GM19351 (cell line): ENCODE data around the gene ZNF79.

Experiments used
- ATAC-seq: cut with Tn5 transposase; IDR thresholded peaks from one replicate; pipeline ENCODE4 v1.9.1; 2021; ENCODE audit warnings: mild to moderate bottlenecking, moderate library complexity; ENCODE audit not compliant: unreplicated experiment

The ZNF79 gene

GRCh38 chr9:127397646-127398274 is 26.4 kb upstream of the ZNF79 start:
- no peak for ATAC-seq

GRCh38 chr9:127398275-127398647 is 25.9 kb upstream of the ZNF79 start:
- ATAC-seq: no peak

- no peak for ATAC-seq
These were observed 25.3 kb upstream of the ZNF79 start for GRCh38 chr9:127398715-127399400.

DNA sequence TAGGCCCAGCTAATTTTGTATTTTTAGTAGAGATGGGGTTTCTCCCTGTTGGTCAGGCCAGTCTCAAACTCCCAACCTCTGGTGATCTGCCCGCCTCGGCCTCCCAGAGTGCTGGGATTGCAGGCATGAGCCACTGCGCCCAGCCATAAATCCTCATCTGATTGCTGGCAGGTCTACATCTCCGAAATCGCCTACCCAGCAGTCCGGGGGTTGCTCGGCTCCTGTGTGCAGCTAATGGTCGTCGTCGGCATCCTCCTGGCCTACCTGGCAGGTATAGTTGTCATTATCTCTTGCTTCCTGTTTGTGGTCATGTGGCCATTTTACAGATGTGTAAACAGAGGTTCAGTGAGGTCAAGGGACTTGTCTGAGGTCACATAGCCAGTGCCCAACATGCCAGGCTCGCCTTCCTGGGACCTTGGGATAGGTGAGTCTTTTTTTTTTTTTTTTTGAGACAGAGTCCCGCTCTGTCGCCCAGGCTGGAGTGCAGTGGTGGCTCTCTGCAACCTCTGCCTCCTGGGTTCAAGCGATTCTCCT is 24.4 kb upstream of the ZNF79 start:
- ATAC-seq: no peak

DNA sequence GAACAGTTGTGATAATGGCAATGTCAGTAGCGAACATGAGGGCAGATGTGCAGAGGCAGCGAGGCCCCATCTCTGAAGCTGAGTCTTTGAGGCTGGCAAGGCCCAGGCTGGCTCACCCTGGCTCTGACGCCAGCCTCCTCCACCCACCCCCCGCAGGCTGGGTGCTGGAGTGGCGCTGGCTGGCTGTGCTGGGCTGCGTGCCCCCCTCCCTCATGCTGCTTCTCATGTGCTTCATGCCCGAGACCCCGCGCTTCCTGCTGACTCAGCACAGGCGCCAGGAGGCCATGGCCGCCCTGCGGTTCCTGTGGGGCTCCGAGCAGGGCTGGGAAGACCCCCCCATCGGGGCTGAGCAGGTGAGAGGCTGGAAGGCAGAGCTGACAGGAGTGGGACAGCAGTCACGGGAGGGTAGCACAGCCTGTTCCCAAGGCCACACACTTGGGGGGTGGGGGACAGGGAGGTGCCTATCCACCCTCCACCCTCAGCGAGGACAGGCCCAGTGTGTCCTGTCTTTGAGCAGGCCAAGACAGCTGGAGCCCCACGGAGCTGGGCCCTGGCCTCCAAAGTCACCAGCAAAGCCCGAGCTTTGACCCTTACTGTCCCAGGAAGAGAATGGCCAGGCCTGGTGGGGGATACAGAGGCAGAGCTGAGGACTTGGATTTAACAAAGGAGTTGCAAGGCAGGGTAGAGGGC is 21.6 kb upstream of the ZNF79 start:
- ATAC-seq: no peak

DNA sequence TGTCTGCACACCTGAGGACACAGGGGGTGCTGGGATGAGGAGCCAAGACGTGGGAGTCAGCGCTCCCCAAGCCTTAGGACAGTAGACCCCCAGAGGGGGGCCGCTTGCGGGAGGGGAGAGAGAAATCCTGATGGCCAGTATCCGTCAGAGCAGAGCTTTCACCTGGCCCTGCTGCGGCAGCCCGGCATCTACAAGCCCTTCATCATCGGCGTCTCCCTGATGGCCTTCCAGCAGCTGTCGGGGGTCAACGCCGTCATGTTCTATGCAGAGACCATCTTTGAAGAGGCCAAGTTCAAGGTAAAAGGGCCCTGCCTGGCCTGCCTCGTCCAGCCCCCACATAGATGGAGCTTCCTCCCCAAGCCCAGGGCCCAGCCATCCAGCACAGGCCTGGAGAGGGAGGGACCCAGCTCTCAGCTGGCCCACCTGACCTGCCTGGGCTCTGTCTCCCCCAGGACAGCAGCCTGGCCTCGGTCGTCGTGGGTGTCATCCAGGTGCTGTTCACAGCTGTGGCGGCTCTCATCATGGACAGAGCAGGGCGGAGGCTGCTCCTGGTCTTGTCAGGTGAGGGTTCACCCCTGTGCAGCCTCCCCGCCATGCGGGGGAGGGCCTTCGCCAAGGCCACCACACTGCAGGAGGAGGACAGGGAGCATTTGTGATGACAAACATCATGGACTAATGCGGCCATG is 20.5 kb upstream of the ZNF79 start:
- ATAC-seq: no peak

GRCh38 chr9:127404631-127405030 is 19.6 kb upstream of the ZNF79 start:
- ATAC-seq: no peak

DNA sequence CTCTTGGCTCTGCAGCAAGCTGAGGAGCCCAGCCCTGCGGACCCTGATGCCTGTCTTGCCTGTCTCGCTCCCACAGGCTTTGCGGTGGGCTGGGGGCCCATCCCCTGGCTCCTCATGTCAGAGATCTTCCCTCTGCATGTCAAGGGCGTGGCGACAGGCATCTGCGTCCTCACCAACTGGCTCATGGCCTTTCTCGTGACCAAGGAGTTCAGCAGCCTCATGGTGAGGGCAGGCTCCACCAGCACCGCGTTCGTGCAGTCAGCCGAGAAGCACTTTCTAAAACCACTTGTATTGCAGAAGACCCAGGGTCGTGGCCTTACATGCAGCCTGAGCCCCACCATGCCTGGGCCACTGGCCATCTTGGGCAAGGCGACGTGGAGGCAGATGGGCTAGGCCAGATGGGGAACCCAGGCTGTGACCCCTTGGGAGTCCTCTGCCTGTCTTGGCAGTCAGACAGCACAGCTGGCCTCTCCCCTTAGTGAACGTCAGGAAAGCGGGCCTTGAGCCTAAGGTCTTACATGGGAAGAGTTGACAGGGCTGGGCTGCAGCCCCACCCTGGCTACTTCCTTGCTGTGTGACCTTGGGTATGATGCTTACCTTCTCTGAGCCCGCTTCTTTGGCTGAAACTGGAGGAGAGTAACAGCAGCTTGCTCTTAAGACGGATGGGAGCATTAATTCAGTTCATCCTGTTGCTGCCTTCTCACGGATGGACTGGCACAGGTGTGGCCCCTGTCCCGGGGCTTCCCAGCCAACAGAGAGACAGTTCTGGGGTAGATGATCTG is 18.6 kb upstream of the ZNF79 start:
- no peak for ATAC-seq

DNA sequence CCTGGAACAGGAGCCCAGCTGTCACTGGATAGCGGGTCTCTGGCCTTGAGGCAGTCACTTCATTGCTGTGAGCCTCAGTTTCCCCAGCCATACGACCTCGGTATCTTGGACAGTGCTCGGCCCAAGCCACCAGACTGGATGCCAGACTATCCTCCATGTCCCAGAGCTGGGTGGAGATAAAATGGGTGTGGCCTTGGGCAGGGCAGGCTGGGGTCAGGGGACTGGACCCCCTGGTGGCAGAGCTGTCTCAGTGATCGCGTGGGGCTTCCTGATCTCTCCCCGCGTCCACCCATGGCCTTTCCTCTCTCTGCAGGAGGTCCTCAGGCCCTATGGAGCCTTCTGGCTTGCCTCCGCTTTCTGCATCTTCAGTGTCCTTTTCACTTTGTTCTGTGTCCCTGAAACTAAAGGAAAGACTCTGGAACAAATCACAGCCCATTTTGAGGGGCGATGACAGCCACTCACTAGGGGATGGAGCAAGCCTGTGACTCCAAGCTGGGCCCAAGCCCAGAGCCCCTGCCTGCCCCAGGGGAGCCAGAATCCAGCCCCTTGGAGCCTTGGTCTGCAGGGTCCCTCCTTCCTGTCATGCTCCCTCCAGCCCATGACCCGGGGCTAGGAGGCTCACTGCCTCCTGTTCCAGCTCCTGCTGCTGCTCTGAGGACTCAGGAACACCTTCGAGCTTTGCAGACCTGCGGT is 17.2 kb upstream of the ZNF79 start:
- ATAC-seq: no peak

GRCh38 chr9:127407492-127407843 is 16.7 kb upstream of the ZNF79 start:
- ATAC-seq: no peak

DNA sequence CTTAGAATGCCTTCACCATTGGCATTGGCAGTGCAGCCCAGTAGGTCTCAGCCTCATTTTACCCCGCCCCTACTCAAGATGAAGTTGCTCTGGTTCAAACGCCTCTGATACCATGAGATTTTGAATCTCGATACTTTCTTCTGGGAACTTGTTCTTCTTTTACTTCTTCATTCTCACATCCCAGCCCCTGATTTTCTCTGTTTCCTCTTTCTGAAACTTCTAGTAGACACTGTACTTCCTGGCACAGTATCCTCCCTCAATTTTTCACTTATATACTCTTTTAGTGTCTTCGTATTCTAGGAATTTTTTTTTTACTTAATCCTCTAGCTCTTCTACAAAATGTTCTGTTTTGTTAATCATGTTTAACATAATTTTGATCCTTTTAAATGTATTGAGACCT is 13.1 kb upstream of the ZNF79 start:
- ATAC-seq: no peak

DNA sequence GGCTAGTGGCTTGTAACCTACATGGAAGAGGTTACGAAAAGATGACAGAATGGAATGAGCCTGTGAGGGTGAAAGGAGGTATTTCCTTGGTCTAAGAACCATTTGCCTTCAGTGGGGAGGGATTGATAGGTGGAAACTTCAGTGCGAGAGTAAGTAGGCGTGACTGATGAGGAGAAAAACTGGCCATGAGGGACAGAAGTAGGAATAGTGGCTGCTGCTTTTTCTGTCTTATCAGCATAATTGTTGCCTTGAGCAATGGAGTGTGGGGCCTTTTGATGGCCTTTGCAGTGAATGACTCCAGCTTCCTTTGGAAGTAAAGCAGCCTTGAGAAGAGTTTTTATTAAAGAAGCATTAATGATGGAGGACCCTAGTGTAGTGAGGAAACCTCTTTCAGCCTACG is 9.0 kb upstream of the ZNF79 start:
- ATAC-seq: no peak

GRCh38 chr9:127415657-127416056 is 8.5 kb upstream of the ZNF79 start:
- no peak for ATAC-seq

GRCh38 chr9:127417131-127418036 is 6.8 kb upstream of the ZNF79 start:
- ATAC-seq: no peak

- no peak for ATAC-seq
These were observed 6.1 kb upstream of the ZNF79 start for GRCh38 chr9:127418037-127418471.

DNA sequence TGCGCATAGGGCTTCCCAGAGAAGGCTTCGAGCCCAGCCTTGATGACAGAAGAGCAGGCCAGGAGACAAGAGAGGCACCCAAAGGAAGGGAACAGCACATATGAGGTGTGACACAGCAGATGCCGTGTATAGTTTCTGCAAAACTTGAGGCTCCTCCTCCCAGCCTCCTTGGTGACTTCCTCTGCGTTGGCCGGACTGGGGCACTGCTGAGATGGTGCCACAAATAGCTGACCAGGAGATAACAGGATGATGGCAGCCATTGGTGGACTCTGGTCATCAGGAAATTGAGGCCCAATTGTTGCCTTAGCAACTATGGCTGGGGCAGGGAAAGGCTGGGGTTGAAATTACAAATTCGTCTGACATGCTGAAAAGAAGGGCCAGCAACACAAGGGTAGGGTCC is 4.8 kb upstream of the ZNF79 start:
- no peak for ATAC-seq

DNA sequence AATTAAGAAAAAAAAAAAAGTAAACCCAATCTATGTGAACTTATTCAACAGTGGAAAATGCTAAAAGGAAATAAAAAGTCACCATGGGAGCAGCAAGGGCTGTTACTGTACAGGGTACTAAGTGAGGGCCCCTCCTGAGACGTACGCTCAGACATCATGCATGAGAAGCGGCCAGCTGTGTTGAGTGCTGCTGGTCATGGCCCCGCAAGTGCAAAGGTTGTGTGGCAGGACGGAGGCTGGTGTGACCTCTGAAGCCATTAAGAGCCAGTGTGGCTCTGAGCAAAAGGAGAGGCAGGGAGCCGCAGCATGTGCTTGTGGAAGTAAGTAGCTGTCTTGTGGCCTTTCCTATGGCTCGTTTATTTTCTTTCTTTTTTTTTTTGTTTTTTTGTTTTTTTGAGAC is 3.1 kb upstream of the ZNF79 start:
- ATAC-seq: no peak

DNA sequence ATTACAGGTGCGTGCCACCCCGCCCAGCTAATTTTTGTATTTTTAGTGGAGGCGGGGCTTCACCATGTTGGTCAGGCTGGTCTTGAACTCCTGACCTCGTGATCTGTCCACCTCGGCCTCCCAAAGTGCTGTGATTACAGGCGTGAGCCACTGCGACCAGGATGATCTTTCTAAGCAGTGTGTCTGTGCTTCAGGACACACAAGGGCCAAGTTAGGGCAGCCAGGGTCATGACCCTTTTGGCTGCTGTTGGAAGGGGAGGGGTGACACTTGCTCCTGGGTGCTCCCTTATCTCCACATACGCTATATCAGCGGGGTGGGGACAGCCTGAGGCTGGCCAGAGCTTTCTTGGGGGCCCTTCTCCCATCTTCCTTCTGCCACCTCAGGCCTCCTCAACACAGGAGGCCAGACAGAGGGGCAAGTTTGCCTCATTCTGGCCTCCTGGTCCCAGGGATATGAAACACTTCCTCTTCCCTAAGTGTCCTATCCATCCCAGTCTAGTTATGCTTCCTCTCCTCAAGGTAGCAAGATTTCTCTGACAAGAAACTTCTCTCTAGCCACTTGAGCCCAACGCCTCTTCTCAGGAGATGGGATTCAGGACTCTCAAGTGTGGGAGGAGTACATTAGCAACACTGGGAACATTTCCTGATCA is 1.9 kb upstream of the ZNF79 start:
- no peak for ATAC-seq

GRCh38 chr9:127422787-127423186 is 1.4 kb upstream of the ZNF79 start:
- ATAC-seq: no peak
